ENCODE data around the gene E2F8.
"Not testable (repeated sequence)": the region's sequence is repeated elsewhere in the genome, so short reads cannot be mapped to it uniquely, and the experiment has no call there.

E2F8 gene

DNA sequence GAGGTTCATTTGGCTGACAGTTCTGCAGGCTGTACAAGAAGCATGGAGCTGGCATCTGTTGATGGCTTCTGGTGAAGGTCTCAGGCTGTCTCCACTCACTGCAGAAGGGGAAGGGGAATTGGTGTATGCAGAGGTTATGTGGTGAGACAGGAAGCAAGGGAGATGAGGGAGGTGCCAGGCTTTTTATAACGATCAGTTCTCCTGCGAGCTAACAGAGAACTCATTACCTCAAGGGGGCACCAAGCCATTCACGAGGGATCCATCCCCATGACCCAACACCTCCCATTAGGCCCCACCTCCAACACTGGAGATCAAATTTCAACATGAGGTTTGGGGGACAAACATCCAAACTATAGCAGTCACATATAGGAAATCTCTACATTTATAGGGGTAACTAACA is 38.7 kb upstream of the E2F8 start:
- H3K79me2 ChIP-seq (ENCODE audit: control insufficient read depth, insufficient read depth, low read length, poor library complexity) = no peaks in the 10 kb centered on the region
- no peak overlapping the region for H3K27ac ChIP-seq (ENCODE audit: low read depth, low read length)
- H3K4me1 ChIP-seq (ENCODE audit: control insufficient read depth in 1 of 2, insufficient read depth in 2 of 2, low read length in 2 of 2) = peaks cover 3 to 14% of the 10 kb centered on the region in 2 experiments
- no peaks in the 10 kb centered on the region for H3K36me3 ChIP-seq (ENCODE audit: control insufficient read depth in 1 of 2, insufficient read depth in 2 of 2, low read length in 2 of 2)
- H2BK120ac ChIP-seq (ENCODE audit: insufficient read depth, low read length, poor library complexity) = no peak overlapping the region
- H3K23ac ChIP-seq (ENCODE audit: low read length) = no peak overlapping the region
- no peak overlapping the region for H2BK12ac ChIP-seq (ENCODE audit: low read length)
- no peak overlapping the region for H2BK5ac ChIP-seq (ENCODE audit: low read depth, low read length, poor library complexity)
- no peak overlapping the region for H3K9ac ChIP-seq (ENCODE audit: low read length)
- H3K4me3 ChIP-seq (ENCODE audit: low read depth, low read length) = no peak overlapping the region
- peaks cover 7% of the 10 kb centered on the region for H3K79me1 ChIP-seq (ENCODE audit: low read length)
- H4K8ac ChIP-seq (ENCODE audit: low read depth, low read length) = no peak overlapping the region
- no peaks in the 10 kb centered on the region for H3K27me3 ChIP-seq (ENCODE audit: insufficient read depth, low read length)
- H3K4ac ChIP-seq (ENCODE audit: low read depth, low read length) = no peak overlapping the region
- no peak overlapping the region for H2AFZ ChIP-seq (ENCODE audit: insufficient read depth, low read length, poor library complexity)
- no peak overlapping the region for H4K12ac ChIP-seq (ENCODE audit: low read depth, low read length)
- H4K91ac ChIP-seq (ENCODE audit: low read depth, low read length) = no peak overlapping the region
- H3K4me2 ChIP-seq (ENCODE audit: low read length) = no peak overlapping the region
- no CpG with 5 or more reads among the region's 3 CpGs for WGBS (ENCODE audit: extremely low coverage, insufficient coverage, insufficient read length)
- no peak overlapping the region for H3K14ac ChIP-seq (ENCODE audit: low read length)
- H3K9me3 ChIP-seq (ENCODE audit: insufficient read depth, low read depth, low read length) = peaks cover 2% of the 10 kb centered on the region
- H3K18ac ChIP-seq (ENCODE audit: low read length) = no peak overlapping the region
- H2AK5ac ChIP-seq (ENCODE audit: low read length) = no peak overlapping the region
- DNase-seq = no peak

- Histone ChIP-seq H4K91ac (ENCODE audit: low read depth, low read length) (peak overlapping the region; percentile 34), H3K9me3 (ENCODE audit: insufficient read depth, low read depth, low read length) (peaks cover 2% of the 10 kb centered on the region), H3K4me2 (ENCODE audit: low read length) (no peak overlapping the region), H3K36me3 (ENCODE audit: control insufficient read depth in 1 of 2, insufficient read depth in 2 of 2, low read length in 2 of 2) (no peaks in the 10 kb centered on the region), H3K9ac (ENCODE audit: low read length) (no peak overlapping the region), H3K18ac (ENCODE audit: low read length) (no peak overlapping the region), H2BK5ac (ENCODE audit: low read depth, low read length, poor library complexity) (peak overlapping the region; percentile 18), H4K8ac (ENCODE audit: low read depth, low read length) (no peak overlapping the region), H2AFZ (ENCODE audit: insufficient read depth, low read length, poor library complexity) (no peak overlapping the region), H3K4me3 (ENCODE audit: low read depth, low read length) (no peak overlapping the region), H3K4ac (ENCODE audit: low read depth, low read length) (no peak overlapping the region), H3K4me1 (ENCODE audit: control insufficient read depth in 1 of 2, insufficient read depth in 2 of 2, low read length in 2 of 2) (peaks cover 3 to 11% of the 10 kb centered on the region in 2 experiments), H4K12ac (ENCODE audit: low read depth, low read length) (no peak overlapping the region), H3K79me2 (ENCODE audit: control insufficient read depth, insufficient read depth, low read length, poor library complexity) (no peaks in the 10 kb centered on the region), H2AK5ac (ENCODE audit: low read length) (no peak overlapping the region), H3K27ac (ENCODE audit: low read depth, low read length) (peak overlapping the region; percentile 65), H3K14ac (ENCODE audit: low read length) (no peak overlapping the region), H2BK12ac (ENCODE audit: low read length) (no peak overlapping the region), H3K79me1 (ENCODE audit: low read length) (peaks cover 7% of the 10 kb centered on the region), H2BK120ac (ENCODE audit: insufficient read depth, low read length, poor library complexity) (peak overlapping the region; percentile 28), H3K23ac (ENCODE audit: low read length) (no peak overlapping the region), H3K27me3 (ENCODE audit: insufficient read depth, low read length) (no peaks in the 10 kb centered on the region)
- DNase-seq = peak; percentile 85 to 95
- WGBS (ENCODE audit: extremely low coverage, insufficient coverage, insufficient read length) = no CpG with 5 or more reads among the region's 8 CpGs
Measured at GRCh38 chr11:19276859-19277808, 36.4 kb upstream of the E2F8 start.

- Histone ChIP-seq H3K9ac (ENCODE audit: low read length) (no peak overlapping the region), H4K91ac (ENCODE audit: low read depth, low read length) (peak overlapping the region; percentile 31), H3K14ac (ENCODE audit: low read length) (no peak overlapping the region), H3K36me3 (ENCODE audit: control insufficient read depth in 1 of 2, insufficient read depth in 2 of 2, low read length in 2 of 2) (no peaks in the 10 kb centered on the region), H3K4me1 (ENCODE audit: control insufficient read depth in 1 of 2, insufficient read depth in 2 of 2, low read length in 2 of 2) (peaks cover 3 to 11% of the 10 kb centered on the region in 2 experiments), H4K8ac (ENCODE audit: low read depth, low read length) (no peak overlapping the region), H3K4ac (ENCODE audit: low read depth, low read length) (no peak overlapping the region), H3K4me2 (ENCODE audit: low read length) (no peak overlapping the region), H2AK5ac (ENCODE audit: low read length) (no peak overlapping the region), H2AFZ (ENCODE audit: insufficient read depth, low read length, poor library complexity) (no peak overlapping the region), H3K79me2 (ENCODE audit: control insufficient read depth, insufficient read depth, low read length, poor library complexity) (no peaks in the 10 kb centered on the region), H2BK12ac (ENCODE audit: low read length) (no peak overlapping the region), H3K23ac (ENCODE audit: low read length) (no peak overlapping the region), H3K27me3 (ENCODE audit: insufficient read depth, low read length) (no peaks in the 10 kb centered on the region), H3K27ac (ENCODE audit: low read depth, low read length) (no peak overlapping the region), H4K12ac (ENCODE audit: low read depth, low read length) (no peak overlapping the region), H3K9me3 (ENCODE audit: insufficient read depth, low read depth, low read length) (peaks cover 2% of the 10 kb centered on the region), H3K4me3 (ENCODE audit: low read depth, low read length) (no peak overlapping the region), H2BK5ac (ENCODE audit: low read depth, low read length, poor library complexity) (no peak overlapping the region), H3K18ac (ENCODE audit: low read length) (no peak overlapping the region), H3K79me1 (ENCODE audit: low read length) (peaks cover 7% of the 10 kb centered on the region), H2BK120ac (ENCODE audit: insufficient read depth, low read length, poor library complexity) (no peak overlapping the region)
- DNase-seq = peak in 1 of 2 donors; percentile 44
- no CpG with 5 or more reads among the region's 4 CpGs for WGBS (ENCODE audit: extremely low coverage, insufficient coverage, insufficient read length)
Measured at GRCh38 chr11:19275496-19275895, 34.8 kb upstream of the E2F8 start.

DNA sequence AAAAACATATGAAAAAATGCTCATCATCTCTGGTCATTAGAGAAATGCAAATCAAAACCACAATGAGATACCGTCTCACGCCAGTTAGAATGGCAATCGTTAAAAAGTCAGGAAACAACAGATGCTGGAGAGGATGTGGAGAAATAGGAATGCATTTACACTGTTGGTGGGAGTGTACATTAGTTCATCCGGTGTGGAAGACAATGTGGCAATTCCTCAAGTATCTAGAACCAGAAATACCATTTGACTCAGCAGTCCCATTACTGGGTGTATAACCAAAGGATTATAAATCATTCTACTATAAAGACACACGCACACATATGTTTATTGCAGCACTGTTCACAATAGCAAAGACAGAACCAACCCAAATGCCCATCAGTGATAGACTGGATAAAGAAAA is 32.5 kb upstream of the E2F8 start:
- not testable (repeated sequence) for H2BK120ac ChIP-seq (ENCODE audit: insufficient read depth, low read length, poor library complexity); H3K14ac ChIP-seq (ENCODE audit: low read length); H3K18ac ChIP-seq (ENCODE audit: low read length); H3K27ac ChIP-seq (ENCODE audit: low read depth, low read length); H2AK5ac ChIP-seq (ENCODE audit: low read length); H2BK5ac ChIP-seq (ENCODE audit: low read depth, low read length, poor library complexity); H3K4me1 ChIP-seq (ENCODE audit: control insufficient read depth in 1 of 2, insufficient read depth in 2 of 2, low read length in 2 of 2); H3K79me2 ChIP-seq (ENCODE audit: control insufficient read depth, insufficient read depth, low read length, poor library complexity); H4K8ac ChIP-seq (ENCODE audit: low read depth, low read length); H3K4ac ChIP-seq (ENCODE audit: low read depth, low read length); H4K12ac ChIP-seq (ENCODE audit: low read depth, low read length); H3K4me2 ChIP-seq (ENCODE audit: low read length); H2AFZ ChIP-seq (ENCODE audit: insufficient read depth, low read length, poor library complexity); H3K79me1 ChIP-seq (ENCODE audit: low read length); H3K27me3 ChIP-seq (ENCODE audit: insufficient read depth, low read length); H3K9me3 ChIP-seq (ENCODE audit: insufficient read depth, low read depth, low read length); H3K36me3 ChIP-seq (ENCODE audit: control insufficient read depth in 1 of 2, insufficient read depth in 2 of 2, low read length in 2 of 2); H2BK12ac ChIP-seq (ENCODE audit: low read length); H3K4me3 ChIP-seq (ENCODE audit: low read depth, low read length); H3K9ac ChIP-seq (ENCODE audit: low read length); H4K91ac ChIP-seq (ENCODE audit: low read depth, low read length); DNase-seq; H3K23ac ChIP-seq (ENCODE audit: low read length)
- no CpG with 5 or more reads among the region's 5 CpGs for WGBS (ENCODE audit: extremely low coverage, insufficient coverage, insufficient read length)
